Astrocyte (in vitro differentiated cells and primary cell): ENCODE data around the gene MOCS2.

ENCODE experiments used
- CTCF ChIP-seq: IDR thresholded peaks from 2 replicates; pipeline ENCODE4 v1.5.1; 2011; ENCODE audit warnings: low read depth, mild to moderate bottlenecking, inconsistent platforms, low read length, moderate library complexity; ENCODE audit not compliant: insufficient read depth
- EZH2 ChIP-seq: IDR thresholded peaks from 2 replicates; pipeline ENCODE4 v1.6.1; 2012; ENCODE audit warnings: mild to moderate bottlenecking, low read length, inconsistent platforms; ENCODE audit not compliant: insufficient read depth

DNA sequence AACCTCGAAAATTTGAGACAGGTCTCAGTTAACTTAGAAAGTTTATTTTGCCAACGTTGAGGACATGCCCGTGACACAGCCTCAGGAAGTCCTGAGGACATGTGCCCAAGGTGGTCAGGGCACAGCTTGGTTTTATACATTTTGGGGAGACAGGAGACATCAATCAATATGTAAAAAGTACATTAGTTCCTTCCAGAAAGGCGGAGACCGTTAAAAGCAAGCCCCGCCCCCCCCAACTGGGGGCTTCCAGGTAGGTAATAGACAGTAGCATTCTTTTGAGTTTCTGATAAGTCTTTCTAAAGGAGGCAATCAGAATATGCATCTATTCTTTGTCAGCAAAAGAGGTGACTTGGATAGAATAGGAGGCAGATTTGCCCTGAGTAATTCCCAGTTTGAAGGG, 599 bp upstream of the MOCS2 start:
- TF ChIP-seq CTCF: no peak
- no peak for TF ChIP-seq EZH2
